Glutamatergic neuron (in vitro differentiated cells): Measurements from ENCODE around the gene FOXF1. TPM values are rescaled to one million over a fixed set of nuclear protein-coding genes. Genes with fewer than 3 reads are reported as not detected.

ENCODE experiments used
- DNase-seq: peaks from one replicate; pipeline ENCODE4 v3.0.0; 2022
- H3K27ac Mint-ChIP-seq: one replicate; pipeline ENCODE4 v1.8.0; 2020; ENCODE audit warnings: mild to moderate bottlenecking, mixed read lengths, inconsistent platforms; ENCODE audit not compliant: unreplicated experiment
- H3K27me3 Mint-ChIP-seq: one replicate; pipeline ENCODE4 v1.8.0; 2020; ENCODE audit warnings: mild to moderate bottlenecking, moderate library complexity, mixed read lengths, inconsistent platforms; ENCODE audit not compliant: unreplicated experiment
- H3K36me3 Mint-ChIP-seq: one replicate; pipeline ENCODE4 v1.8.0; 2020; ENCODE audit warnings: mild to moderate bottlenecking, mixed read lengths, inconsistent platforms; ENCODE audit not compliant: unreplicated experiment
- H3K4me1 Mint-ChIP-seq: one replicate; pipeline ENCODE4 v1.8.0; 2020; ENCODE audit warnings: mild to moderate bottlenecking, low read depth, mixed read lengths, inconsistent platforms; ENCODE audit not compliant: unreplicated experiment
- H3K4me3 Mint-ChIP-seq: one replicate; pipeline ENCODE4 v1.8.0; 2020; ENCODE audit warnings: mild to moderate bottlenecking, mixed read lengths, inconsistent platforms; ENCODE audit not compliant: unreplicated experiment
- H3K9me3 Mint-ChIP-seq: one replicate; pipeline ENCODE4 v1.8.0; 2020; ENCODE audit warnings: mild to moderate bottlenecking, moderate library complexity, mixed read lengths, inconsistent platforms; ENCODE audit not compliant: unreplicated experiment
- total RNA-seq: library from RNA; stranded (reverse); fragmentation: NEBNext Ultra II Directional; extraction: Animal tissue kit (Norgen Biotek cat#: 25700); gene quantifications from one replicate; pipeline ENCODE4 v1.2.1, GENCODE V29; 2021; ENCODE audit not compliant: unreplicated experiment
- TF ChIP-seq, protein P1 (sequence below): fragments of 200-600 bp; sonication (generic); IDR thresholded peaks from one replicate; pipeline ENCODE4 v1.5.0; 2021; ENCODE audit not compliant: partially characterized antibody, unreplicated experiment

Gene FOXF1
- total RNA-seq, 1 donor from 2014 or later, result not detected

DNA sequence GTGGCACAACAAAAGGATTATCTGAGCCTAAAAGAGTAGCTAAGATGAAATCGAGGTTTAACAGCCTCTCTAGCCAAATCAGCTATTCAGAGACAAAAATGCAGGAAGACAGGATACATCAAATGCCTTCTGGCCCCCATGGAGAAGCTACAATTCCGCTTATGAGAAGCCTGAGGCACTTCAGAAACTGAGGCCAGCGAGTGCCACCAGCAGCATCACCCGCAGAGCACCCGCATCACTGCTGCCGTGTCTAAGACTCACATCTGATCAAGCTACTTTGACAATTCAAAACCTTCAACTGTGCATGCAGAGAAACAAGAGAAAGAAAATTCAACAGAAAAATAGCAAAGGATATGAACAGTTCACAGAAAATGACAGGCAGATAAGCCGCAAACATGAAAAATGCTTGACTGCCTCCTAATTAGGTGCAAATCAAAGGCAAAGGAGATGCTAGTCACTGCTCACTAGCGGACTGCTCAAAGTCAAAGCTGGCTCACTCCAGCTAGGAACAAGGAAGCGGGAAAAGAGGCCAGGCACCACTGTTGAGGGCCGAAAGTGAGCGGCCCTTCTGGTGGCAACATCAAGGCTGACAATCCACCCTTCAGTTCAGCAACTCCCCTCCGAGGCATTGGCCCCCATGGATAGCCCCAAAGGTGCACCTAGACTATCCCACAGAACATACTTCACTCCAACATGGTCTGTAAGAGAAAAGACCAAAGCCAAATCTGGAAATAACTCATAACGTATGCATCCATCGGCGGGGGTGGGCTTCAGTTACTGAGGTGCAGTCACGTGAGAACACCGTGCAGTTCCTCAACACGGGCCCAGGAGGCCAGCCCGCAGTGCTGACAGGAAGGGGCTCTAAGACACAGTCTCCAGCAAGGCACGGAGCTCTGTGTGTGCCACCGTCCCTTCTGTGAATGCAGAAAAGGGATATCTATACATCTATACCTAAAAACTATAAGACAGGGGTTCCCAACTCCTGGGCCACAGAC, 32.7 kb downstream of the FOXF1 start:
- Mint-ChIP-seq H3K9me3 (no peaks in the 10 kb centered on the region), H3K4me3 (no peak overlapping the region), H3K4me1 (no peaks in the 10 kb centered on the region), H3K27ac (no peak overlapping the region), H3K27me3 (no peaks in the 10 kb centered on the region), H3K36me3 (peaks cover 8% of the 10 kb centered on the region)
- TF ChIP-seq, protein P1, sequence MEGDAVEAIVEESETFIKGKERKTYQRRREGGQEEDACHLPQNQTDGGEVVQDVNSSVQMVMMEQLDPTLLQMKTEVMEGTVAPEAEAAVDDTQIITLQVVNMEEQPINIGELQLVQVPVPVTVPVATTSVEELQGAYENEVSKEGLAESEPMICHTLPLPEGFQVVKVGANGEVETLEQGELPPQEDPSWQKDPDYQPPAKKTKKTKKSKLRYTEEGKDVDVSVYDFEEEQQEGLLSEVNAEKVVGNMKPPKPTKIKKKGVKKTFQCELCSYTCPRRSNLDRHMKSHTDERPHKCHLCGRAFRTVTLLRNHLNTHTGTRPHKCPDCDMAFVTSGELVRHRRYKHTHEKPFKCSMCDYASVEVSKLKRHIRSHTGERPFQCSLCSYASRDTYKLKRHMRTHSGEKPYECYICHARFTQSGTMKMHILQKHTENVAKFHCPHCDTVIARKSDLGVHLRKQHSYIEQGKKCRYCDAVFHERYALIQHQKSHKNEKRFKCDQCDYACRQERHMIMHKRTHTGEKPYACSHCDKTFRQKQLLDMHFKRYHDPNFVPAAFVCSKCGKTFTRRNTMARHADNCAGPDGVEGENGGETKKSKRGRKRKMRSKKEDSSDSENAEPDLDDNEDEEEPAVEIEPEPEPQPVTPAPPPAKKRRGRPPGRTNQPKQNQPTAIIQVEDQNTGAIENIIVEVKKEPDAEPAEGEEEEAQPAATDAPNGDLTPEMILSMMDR, result no peak
- no peak for DNase-seq

DNA sequence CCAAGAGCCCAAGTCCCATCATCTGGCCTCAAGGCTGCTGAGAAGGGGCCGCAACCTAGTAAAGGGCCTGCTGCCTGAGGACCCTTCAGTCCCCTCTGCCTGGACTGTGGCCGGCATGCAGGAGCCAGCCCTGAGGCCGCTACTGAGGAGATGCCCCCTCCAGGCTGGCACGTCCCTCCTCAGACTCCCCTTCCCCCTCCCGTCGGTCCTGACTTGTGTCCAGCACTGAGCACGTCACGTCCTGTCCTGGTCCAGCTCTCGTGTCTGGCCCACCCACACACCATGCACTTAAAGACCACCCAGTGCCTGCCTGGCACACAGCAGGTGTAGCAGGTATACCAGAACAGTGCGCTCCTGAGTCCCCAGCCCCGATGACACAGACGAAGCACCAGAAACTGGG, 35.2 kb downstream of the FOXF1 start:
- DNase-seq, result no peak
- TF ChIP-seq, protein P1, result no peak
- no peaks in the 10 kb centered on the region for H3K4me1 Mint-ChIP-seq
- H3K27ac Mint-ChIP-seq, result no peak overlapping the region
- H3K4me3 Mint-ChIP-seq, result no peak overlapping the region
- H3K36me3 Mint-ChIP-seq, result peaks cover 8% of the 10 kb centered on the region
- no peaks in the 10 kb centered on the region for H3K9me3 Mint-ChIP-seq
- H3K27me3 Mint-ChIP-seq, result no peaks in the 10 kb centered on the region

DNA sequence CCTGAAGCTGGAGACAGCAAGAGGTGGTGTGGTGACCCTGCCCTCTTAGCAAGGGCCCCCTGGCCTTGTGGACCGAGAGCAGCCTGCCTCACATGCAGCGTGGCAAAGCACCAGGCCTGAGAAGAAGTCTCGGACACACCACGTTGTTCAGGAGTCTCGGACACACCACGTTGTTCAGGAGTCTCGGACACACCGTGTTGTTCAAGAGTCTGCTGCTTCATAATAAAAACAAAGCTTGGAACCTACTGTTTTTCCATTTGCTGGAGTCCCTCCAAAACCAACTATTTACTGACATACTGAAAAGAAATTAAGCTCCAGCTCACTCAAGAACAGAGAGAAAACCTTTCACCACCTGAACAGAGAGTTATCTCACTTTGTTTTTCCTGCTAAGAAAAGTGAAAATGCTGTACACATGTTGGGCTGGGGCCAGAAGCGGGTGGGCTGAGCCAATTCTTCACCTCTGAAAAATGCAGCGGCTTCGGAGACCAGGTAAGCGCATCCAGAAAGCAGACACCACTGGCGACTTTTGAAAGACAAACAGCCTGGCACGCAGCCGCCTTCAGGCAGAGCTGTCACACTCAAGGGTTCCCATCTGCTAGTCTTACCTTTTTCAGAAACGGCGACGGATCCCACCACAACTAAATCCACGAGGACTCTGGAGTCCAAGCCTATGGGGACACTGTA, 35.8 kb downstream of the FOXF1 start:
- Mint-ChIP-seq H3K36me3 (peaks cover 8% of the 10 kb centered on the region), H3K4me3 (no peak overlapping the region), H3K4me1 (no peaks in the 10 kb centered on the region), H3K27ac (no peak overlapping the region), H3K27me3 (no peaks in the 10 kb centered on the region), H3K9me3 (no peaks in the 10 kb centered on the region)
- DNase-seq, result no peak
- TF ChIP-seq, protein P1, result no peak

DNA sequence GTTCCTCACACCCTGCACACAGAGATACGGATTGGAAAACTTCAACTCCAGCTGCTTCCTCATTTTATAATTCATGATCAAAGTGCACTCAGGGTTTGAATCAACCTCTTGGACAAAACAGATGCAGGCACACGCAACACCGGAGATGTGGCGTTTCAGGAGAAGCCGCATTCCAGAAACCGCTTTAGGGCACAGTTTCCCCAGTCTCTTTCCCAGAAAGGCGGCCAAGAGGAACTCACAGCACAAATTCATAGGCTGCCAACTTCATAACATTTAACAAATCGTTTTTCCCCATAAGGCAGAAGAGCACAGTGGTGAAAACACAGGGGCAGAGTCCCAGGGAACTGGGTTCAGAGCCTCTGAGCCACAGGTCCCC, 36.3 kb downstream of the FOXF1 start:
- no peak for DNase-seq
- Mint-ChIP-seq H3K4me3 (no peak overlapping the region), H3K9me3 (no peaks in the 10 kb centered on the region), H3K27me3 (no peaks in the 10 kb centered on the region), H3K27ac (no peak overlapping the region), H3K4me1 (no peaks in the 10 kb centered on the region), H3K36me3 (peaks cover 8% of the 10 kb centered on the region)
- TF ChIP-seq, protein P1, result no peak

DNA sequence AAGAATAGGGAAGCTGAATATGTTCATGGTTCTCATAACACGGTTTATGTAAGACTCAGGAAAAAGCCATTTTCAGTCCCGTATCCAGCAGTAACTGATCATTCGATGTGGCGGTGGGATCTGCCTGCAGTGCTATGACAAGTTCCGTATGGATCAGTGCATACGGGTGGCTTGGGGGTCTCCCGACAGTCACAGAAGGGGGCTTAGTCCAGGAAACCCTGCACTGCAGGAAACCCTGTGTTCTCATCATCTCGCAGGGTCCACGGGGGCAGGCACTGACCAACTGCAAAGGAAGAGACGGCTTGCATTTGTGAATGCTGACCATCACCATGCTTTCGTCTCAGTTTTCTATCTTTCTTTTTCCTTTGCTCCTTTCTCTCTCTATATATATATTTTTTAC, 37.0 kb downstream of the FOXF1 start:
- TF ChIP-seq, protein P1, result no peak
- Mint-ChIP-seq H3K27me3 (no peaks in the 10 kb centered on the region), H3K36me3 (peaks cover 8% of the 10 kb centered on the region), H3K4me3 (no peak overlapping the region), H3K27ac (no peak overlapping the region), H3K9me3 (no peaks in the 10 kb centered on the region), H3K4me1 (no peaks in the 10 kb centered on the region)
- DNase-seq, result no peak
